Natural killer cell (primary cell): Measurements from ENCODE around the gene KLHL14. TPM values are rescaled to one million over a fixed set of nuclear protein-coding genes. Genes with fewer than 3 reads are reported as not detected.

Experiments used
- ATAC-seq, 3 donors: fragments of 150-1000 bp in 2 of 3; fragments of 200-7000 bp in 1 of 3; cut with Tn5 transposase; 1 replicate in 1 of 3; 2 replicates in 2 of 3; pipeline ENCODE4 v1.10.0; 2021; ENCODE audit warnings: mild to moderate bottlenecking in 2 of 3, moderate library complexity in 2 of 3
- DNase-seq, 2 donors: peaks; one replicate each; pipeline versions ENCODE4 v3.0.0 to v3.0.0-alpha.2; 2013 to 2021; ENCODE audit warnings: mixed read lengths in 1 of 2
- H3K27ac ChIP-seq: one replicate; pipeline ENCODE4 v1.5.1; 2013; ENCODE audit warnings: mild to moderate bottlenecking, low read length
- H3K27me3 ChIP-seq: one replicate; pipeline ENCODE4 v1.6.1; 2013; ENCODE audit warnings: low read length; ENCODE audit not compliant: control insufficient read depth, insufficient read depth
- H3K36me3 ChIP-seq: one replicate; pipeline ENCODE4 v1.6.1; 2013; ENCODE audit warnings: low read length; ENCODE audit not compliant: control insufficient read depth, insufficient read depth
- H3K4me1 ChIP-seq: one replicate; pipeline ENCODE4 v1.6.1; 2013; ENCODE audit warnings: low read length; ENCODE audit not compliant: control insufficient read depth, insufficient read depth
- H3K4me3 ChIP-seq: one replicate; pipeline ENCODE4 v1.5.1; 2013; ENCODE audit warnings: low read length
- H3K9me3 ChIP-seq: one replicate; pipeline ENCODE4 v1.6.1; 2013; ENCODE audit warnings: low read length; ENCODE audit not compliant: control insufficient read depth, insufficient read depth
- H3K27ac Mint-ChIP-seq, 2 donors: one replicate each; pipeline ENCODE4 v1.8.0; 2022; ENCODE audit warnings: mild to moderate bottlenecking in 2 of 2, mixed read lengths in 2 of 2, moderate library complexity in 1 of 2
- H3K27me3 Mint-ChIP-seq, 2 donors: one replicate each; pipeline ENCODE4 v1.8.0; 2022; ENCODE audit warnings: low read depth in 2 of 2, mixed read lengths in 2 of 2
- H3K36me3 Mint-ChIP-seq: one replicate; pipeline ENCODE4 v1.8.0; 2022; ENCODE audit warnings: mixed read lengths
- H3K4me1 Mint-ChIP-seq, 2 donors: one replicate each; pipeline ENCODE4 v1.8.0; 2022; ENCODE audit warnings: mixed read lengths in 2 of 2
- H3K4me3 Mint-ChIP-seq: one replicate; pipeline ENCODE4 v1.8.0; 2022; ENCODE audit warnings: mild to moderate bottlenecking, moderate library complexity, mixed read lengths
- H3K9me3 Mint-ChIP-seq, 2 donors: one replicate each; pipeline ENCODE4 v1.8.0; 2022; ENCODE audit warnings: mixed read lengths in 2 of 2
- WGBS: methylation state at CpG from one replicate; pipeline ENCODE4 v1.1.7; 2013; ENCODE audit warnings: missing lambda C conversion rate; ENCODE audit not compliant: insufficient coverage; 5-methylcytosine and 5-hydroxymethylcytosine counted together
- intact Hi-C: fragments of 100-400 bp; cut with micrococcal nuclease; formaldehyde crosslinking; loops from one replicate; pipeline ENCODE4 v1.14.2; 2022
- total RNA-seq, 4 donors: library from RNA; stranded (reverse); fragments of 120-200 nt in 1 of 4; gene quantifications; one replicate each; pipeline versions ENCODE4 v1.2.3 to v1.2.4, GENCODE V29; 2013 to 2022
- TF ChIP-seq, protein P1 (sequence below): fragments of 200-600 bp; IDR thresholded peaks from one replicate; pipeline ENCODE4 v1.8.0; 2022; ENCODE audit warnings: antibody characterized with exemption

KLHL14 gene, protein sequence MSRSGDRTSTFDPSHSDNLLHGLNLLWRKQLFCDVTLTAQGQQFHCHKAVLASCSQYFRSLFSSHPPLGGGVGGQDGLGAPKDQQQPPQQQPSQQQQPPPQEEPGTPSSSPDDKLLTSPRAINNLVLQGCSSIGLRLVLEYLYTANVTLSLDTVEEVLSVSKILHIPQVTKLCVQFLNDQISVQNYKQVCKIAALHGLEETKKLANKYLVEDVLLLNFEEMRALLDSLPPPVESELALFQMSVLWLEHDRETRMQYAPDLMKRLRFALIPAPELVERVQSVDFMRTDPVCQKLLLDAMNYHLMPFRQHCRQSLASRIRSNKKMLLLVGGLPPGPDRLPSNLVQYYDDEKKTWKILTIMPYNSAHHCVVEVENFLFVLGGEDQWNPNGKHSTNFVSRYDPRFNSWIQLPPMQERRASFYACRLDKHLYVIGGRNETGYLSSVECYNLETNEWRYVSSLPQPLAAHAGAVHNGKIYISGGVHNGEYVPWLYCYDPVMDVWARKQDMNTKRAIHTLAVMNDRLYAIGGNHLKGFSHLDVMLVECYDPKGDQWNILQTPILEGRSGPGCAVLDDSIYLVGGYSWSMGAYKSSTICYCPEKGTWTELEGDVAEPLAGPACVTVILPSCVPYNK
- total RNA-seq: under 1 TPM in 2 of 3 donors, not detected in 1; 0.26 to 0.28 TPM
- total RNA-seq (2013): 11.6 TPM

DNA sequence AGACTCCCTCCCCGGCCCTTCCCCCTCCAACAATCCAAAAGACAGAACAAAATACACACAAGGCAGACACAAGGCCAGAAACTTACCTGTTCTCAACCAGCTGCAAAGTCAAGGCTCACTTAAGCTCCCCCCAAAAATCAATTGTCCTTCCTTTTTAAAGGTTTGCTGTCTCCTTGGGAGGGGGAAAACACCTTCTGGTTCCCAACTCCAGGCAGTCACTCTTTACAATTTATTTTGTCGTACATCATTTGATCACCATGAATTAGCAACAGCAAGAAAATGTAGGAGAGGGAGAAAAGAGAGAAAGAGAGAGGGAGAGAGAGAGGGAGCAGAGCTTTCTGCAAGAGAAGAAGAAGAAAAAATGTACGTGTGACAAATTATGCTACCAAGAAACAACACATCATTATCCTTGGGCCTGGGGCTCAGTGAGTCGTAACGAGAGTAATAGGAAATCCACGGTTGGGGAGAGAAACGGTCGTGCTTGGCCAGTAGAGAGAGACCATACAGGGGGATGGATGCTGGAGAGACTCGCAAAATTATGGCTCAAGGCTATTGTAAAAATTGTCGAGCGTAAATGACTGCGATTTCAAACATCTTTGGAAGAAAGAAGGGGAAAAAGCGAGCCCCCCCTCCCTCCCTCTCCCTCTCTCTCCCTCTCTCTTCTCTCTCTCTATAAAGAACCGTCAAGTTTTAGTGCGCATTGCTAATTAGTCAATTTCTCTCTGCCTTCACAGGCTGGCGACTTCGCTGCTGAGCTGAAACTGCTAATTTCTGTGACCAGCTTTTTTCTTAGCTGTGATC is at the start of gene KLHL14:
Gene KLHL14 (minus strand): TSS at position 443 of the 801 bp plus-strand sequence. CDS start 2,432 bp downstream, outside the sequence.
- TF ChIP-seq, protein P1, sequence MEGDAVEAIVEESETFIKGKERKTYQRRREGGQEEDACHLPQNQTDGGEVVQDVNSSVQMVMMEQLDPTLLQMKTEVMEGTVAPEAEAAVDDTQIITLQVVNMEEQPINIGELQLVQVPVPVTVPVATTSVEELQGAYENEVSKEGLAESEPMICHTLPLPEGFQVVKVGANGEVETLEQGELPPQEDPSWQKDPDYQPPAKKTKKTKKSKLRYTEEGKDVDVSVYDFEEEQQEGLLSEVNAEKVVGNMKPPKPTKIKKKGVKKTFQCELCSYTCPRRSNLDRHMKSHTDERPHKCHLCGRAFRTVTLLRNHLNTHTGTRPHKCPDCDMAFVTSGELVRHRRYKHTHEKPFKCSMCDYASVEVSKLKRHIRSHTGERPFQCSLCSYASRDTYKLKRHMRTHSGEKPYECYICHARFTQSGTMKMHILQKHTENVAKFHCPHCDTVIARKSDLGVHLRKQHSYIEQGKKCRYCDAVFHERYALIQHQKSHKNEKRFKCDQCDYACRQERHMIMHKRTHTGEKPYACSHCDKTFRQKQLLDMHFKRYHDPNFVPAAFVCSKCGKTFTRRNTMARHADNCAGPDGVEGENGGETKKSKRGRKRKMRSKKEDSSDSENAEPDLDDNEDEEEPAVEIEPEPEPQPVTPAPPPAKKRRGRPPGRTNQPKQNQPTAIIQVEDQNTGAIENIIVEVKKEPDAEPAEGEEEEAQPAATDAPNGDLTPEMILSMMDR: no peak
- Histone ChIP-seq H3K4me1 (no peaks in the 10 kb centered on the region), H3K27me3 (peaks cover 16% of the 10 kb centered on the region), H3K9me3 (peaks cover 3% of the 10 kb centered on the region), H3K36me3 (no peaks in the 10 kb centered on the region), H3K27ac (no peak within 1 kb of the TSS), H3K4me3 (peak within 1 kb of the TSS; percentile 9)
- 9% methylated on average over 13 of the region's 17 CpGs for WGBS
- Mint-ChIP-seq H3K27me3 (peaks cover 17 to 40% of the 10 kb centered on the region in 2 donors), H3K4me1 (no peaks in the 10 kb centered on the region), H3K27ac (no peak within 1 kb of the TSS), H3K4me3 (no peak within 1 kb of the TSS), H3K9me3 (peaks cover 0 to 4% of the 10 kb centered on the region in 2 donors), H3K36me3 (no peaks in the 10 kb centered on the region)
- ATAC-seq (no peak), DNase-seq (no peak)
- intact Hi-C loops: no loop called here

DNA sequence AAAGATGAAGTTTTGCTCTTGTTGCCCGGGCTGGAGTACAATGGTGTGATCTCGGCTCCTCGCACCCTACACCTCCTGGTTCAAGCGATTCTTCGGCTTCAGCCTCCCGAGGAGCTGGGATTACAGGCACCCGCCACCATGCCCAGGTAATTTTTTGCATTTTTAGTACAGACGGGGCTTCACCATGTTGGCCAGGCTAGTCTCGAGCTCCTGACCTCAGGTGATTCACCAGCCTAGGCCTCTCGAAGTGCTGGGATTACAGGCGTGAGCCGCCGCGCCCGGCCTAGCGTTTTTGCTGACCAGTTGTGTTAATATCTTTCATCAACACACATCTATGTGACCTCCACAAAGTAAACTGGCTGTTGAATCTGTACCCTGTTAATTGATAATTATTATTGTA is 49.4 kb upstream of the KLHL14 start:
- WGBS: 87% methylated on average over 16 of the region's 16 CpGs
- Histone ChIP-seq H3K36me3 (no peaks in the 10 kb centered on the region), H3K4me3 (no peak overlapping the region), H3K27ac (no peak overlapping the region), H3K9me3 (no peaks in the 10 kb centered on the region), H3K27me3 (no peaks in the 10 kb centered on the region), H3K4me1 (no peaks in the 10 kb centered on the region)
- no peak overlapping the region for H3K4me3 Mint-ChIP-seq
- ATAC-seq (no peak), DNase-seq (no peak)
- H3K4me1 Mint-ChIP-seq: no peaks in the 10 kb centered on the region
- intact Hi-C loops: no loop called here
- H3K9me3 Mint-ChIP-seq: peaks cover 3 to 5% of the 10 kb centered on the region in 2 donors
- H3K27me3 Mint-ChIP-seq: no peaks in the 10 kb centered on the region
- no peak overlapping the region for H3K27ac Mint-ChIP-seq
- H3K36me3 Mint-ChIP-seq: no peaks in the 10 kb centered on the region
- TF ChIP-seq, protein P1: no peak

DNA sequence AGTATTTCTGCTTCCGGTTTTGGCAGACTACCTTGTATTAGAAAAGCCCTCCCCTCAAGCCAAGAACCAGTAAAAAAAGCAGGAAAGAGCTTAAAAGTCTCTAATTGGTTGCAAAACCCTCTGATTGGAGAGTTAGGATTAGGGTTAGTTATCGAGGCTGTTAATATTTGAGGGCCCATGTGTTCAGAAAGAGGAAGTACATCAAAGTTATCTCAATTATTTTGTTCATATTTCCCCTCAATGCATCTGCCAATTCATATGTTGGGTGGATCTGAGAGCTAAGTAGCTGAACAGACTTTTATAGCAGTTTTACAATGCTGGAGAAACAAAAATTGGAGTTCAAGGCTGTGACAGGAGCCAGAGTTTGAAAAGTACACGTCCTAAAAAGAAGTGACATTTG is 43.1 kb upstream of the KLHL14 start:
- TF ChIP-seq, protein P1: no peak
- 56% methylated on average over 2 of the region's 3 CpGs for WGBS
- no peak overlapping the region for H3K27ac ChIP-seq
- no peak overlapping the region for H3K27ac Mint-ChIP-seq
- H3K9me3 Mint-ChIP-seq: peaks cover 0 to 5% of the 10 kb centered on the region in 2 donors
- no peaks in the 10 kb centered on the region for H3K9me3 ChIP-seq
- DNase-seq: no peak
- H3K4me1 ChIP-seq: no peaks in the 10 kb centered on the region
- no peaks in the 10 kb centered on the region for H3K27me3 ChIP-seq
- H3K36me3 ChIP-seq: no peaks in the 10 kb centered on the region
- H3K4me1 Mint-ChIP-seq: no peaks in the 10 kb centered on the region
- intact Hi-C loops: no loop called here
- no peak overlapping the region for H3K4me3 ChIP-seq
- ATAC-seq: no peak
- H3K27me3 Mint-ChIP-seq: no peaks in the 10 kb centered on the region
- no peaks in the 10 kb centered on the region for H3K36me3 Mint-ChIP-seq
- no peak overlapping the region for H3K4me3 Mint-ChIP-seq
